Midbrain (tissue), 1 donor: ENCODE measurements around the gene ORAI1.
"Not testable (repeated sequence)": the region's sequence is repeated elsewhere in the genome, so short reads cannot be mapped to it uniquely, and the experiment has no call there.

Source experiments
- DNase-seq: peaks from one replicate; lab custom pipeline; 2025; lab: John Stamatoyannopoulos, UW

The ORAI1 gene

GRCh38 chr12:121649322-121649721 lies 23.0 kb downstream of the ORAI1 start:
- DNase-seq = no peak

- no peak for DNase-seq
These were observed 23.6 kb downstream of the ORAI1 start for GRCh38 chr12:121649819-121650353.

GRCh38 chr12:121651320-121651719 lies 25.0 kb downstream of the ORAI1 start:
- no peak for DNase-seq

GRCh38 chr12:121652767-121653497 lies 26.6 kb downstream of the ORAI1 start:
- DNase-seq = no peak

- DNase-seq = no peak
These were observed 27.7 kb downstream of the ORAI1 start for GRCh38 chr12:121653999-121654398.

GRCh38 chr12:121656122-121656521 lies 29.8 kb downstream of the ORAI1 start:
- DNase-seq = no peak

GRCh38 chr12:121657305-121658008 lies 31.1 kb downstream of the ORAI1 start:
- no peak for DNase-seq

GRCh38 chr12:121661353-121662105 lies 35.2 kb downstream of the ORAI1 start:
- DNase-seq = not testable (repeated sequence)

GRCh38 chr12:121663610-121663929 lies 37.2 kb downstream of the ORAI1 start:
- DNase-seq = no peak

- DNase-seq = not testable (repeated sequence)
These were observed 40.5 kb downstream of the ORAI1 start for GRCh38 chr12:121666829-121667228.

GRCh38 chr12:121668750-121669520 lies 42.6 kb downstream of the ORAI1 start:
- no peak for DNase-seq

GRCh38 chr12:121669521-121669900 lies 43.2 kb downstream of the ORAI1 start, which contains the start of gene MORN3:
Gene MORN3 (minus strand): TSS chr12:121669654. CDS start chr12:121669483, 171 bp downstream.
- DNase-seq = no peak

GRCh38 chr12:121673013-121673511 lies 46.7 kb downstream of the ORAI1 start:
- no peak for DNase-seq

GRCh38 chr12:121676190-121676589 lies 49.9 kb downstream of the ORAI1 start:
- DNase-seq = no peak

GRCh38 chr12:121678305-121678704 lies 52.0 kb downstream of the ORAI1 start:
- no peak for DNase-seq

- DNase-seq = no peak
These were observed 52.5 kb downstream of the ORAI1 start for GRCh38 chr12:121678716-121679300.

GRCh38 chr12:121679661-121680197 lies 53.4 kb downstream of the ORAI1 start:
- peak; percentile 45 for DNase-seq

GRCh38 chr12:121688966-121689365 lies 62.6 kb downstream of the ORAI1 start:
- DNase-seq = no peak

- no peak for DNase-seq
These were observed 63.1 kb downstream of the ORAI1 start for GRCh38 chr12:121689430-121689829.
